OCI-LY3 (cell line): ENCODE results near the gene TRIM24.

Source experiments
- EZH2phosphoT487 ChIP-seq: fragments of 200-600 bp; shearing (Covaris generic); IDR thresholded peaks from 2 replicates; pipeline ENCODE4 v1.6.1; 2018; ENCODE audit warnings: antibody characterized with exemption, mixed run types, low read depth
- TF ChIP-seq, protein P1 (sequence below): fragments of 200-600, 300-600 bp; sonication (generic); IDR thresholded peaks from 2 replicates; pipeline ENCODE4 v1.5.1; 2014; ENCODE audit warnings: antibody characterized with exemption, low read length, low read depth

DNA sequence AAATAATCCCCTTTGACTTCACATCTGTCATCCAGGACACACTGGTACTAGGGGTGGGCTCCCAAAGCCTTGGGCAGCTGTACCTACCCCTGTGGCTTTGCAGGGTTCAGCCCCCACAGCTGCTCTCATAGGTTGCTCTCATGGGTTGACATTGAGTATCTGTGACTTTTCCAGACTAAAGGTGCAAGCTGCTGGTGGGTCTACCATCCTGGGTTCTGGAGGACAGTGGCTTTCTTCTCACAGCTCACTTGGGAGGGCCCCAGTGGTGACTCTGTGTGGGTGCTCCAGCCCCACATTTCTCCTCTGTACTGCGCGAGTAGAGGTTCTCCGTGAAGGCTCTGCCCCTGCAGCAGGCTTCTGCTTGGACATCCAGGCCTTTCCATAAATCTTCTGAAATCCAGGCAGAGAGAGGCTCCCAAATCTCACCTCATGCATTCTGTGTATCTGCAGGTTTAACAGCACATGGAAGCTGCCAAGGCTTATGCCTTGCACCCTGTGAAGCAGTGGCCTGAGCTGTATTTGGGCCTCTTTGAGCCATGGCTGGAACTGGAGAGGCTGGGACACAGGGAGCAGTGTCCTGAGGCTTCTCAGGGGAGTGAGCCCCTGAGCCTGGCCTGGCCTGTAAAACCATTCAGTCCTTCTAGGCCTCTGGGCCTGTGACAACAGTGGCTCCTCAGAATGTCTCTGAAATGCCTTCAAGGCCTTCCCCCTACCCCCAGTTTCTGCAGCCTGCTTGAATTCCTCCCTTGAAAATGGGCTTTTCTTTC lies 52.2 kb downstream of the TRIM24 start:
- TF ChIP-seq, protein P1, sequence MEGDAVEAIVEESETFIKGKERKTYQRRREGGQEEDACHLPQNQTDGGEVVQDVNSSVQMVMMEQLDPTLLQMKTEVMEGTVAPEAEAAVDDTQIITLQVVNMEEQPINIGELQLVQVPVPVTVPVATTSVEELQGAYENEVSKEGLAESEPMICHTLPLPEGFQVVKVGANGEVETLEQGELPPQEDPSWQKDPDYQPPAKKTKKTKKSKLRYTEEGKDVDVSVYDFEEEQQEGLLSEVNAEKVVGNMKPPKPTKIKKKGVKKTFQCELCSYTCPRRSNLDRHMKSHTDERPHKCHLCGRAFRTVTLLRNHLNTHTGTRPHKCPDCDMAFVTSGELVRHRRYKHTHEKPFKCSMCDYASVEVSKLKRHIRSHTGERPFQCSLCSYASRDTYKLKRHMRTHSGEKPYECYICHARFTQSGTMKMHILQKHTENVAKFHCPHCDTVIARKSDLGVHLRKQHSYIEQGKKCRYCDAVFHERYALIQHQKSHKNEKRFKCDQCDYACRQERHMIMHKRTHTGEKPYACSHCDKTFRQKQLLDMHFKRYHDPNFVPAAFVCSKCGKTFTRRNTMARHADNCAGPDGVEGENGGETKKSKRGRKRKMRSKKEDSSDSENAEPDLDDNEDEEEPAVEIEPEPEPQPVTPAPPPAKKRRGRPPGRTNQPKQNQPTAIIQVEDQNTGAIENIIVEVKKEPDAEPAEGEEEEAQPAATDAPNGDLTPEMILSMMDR = no peak
- no peak for TF ChIP-seq EZH2phosphoT487
